Neuronal stem cell (in vitro differentiated cells): ENCODE data around the gene ENG.

Experiments used
- DNase-seq: peaks from one replicate; pipeline ENCODE4 v3.0.0-alpha.2; 2013; ENCODE audit warnings: low spot score
- H2AFZ ChIP-seq: one replicate; pipeline ENCODE4 v1.6.1; 2013; ENCODE audit warnings: mild to moderate bottlenecking, low read length, inconsistent platforms
- H2AK5ac ChIP-seq: 2 replicates; pipeline ENCODE4 v1.6.1; 2013; ENCODE audit warnings: low read depth, mild to moderate bottlenecking, inconsistent platforms, low read length, moderate library complexity, mixed read lengths
- H2BK120ac ChIP-seq: 2 replicates; pipeline ENCODE4 v1.6.1; 2013; ENCODE audit warnings: low read depth, mild to moderate bottlenecking, inconsistent platforms, low read length, moderate library complexity, mixed read lengths
- H2BK12ac ChIP-seq: one replicate; pipeline ENCODE4 v1.6.1; 2013; ENCODE audit warnings: low read length, inconsistent platforms
- H2BK15ac ChIP-seq: 2 replicates; pipeline ENCODE4 v1.6.1; 2013; ENCODE audit warnings: mild to moderate bottlenecking, low read length, inconsistent platforms, mixed read lengths
- H2BK5ac ChIP-seq: one replicate; pipeline ENCODE4 v1.6.1; 2013; ENCODE audit warnings: inconsistent platforms, mild to moderate bottlenecking, low read length, moderate library complexity
- H3K14ac ChIP-seq: one replicate; pipeline ENCODE4 v1.6.1; 2013; ENCODE audit warnings: low read length, inconsistent platforms
- H3K18ac ChIP-seq: 2 replicates; pipeline ENCODE4 v1.6.1; 2013; ENCODE audit warnings: low read length, inconsistent platforms
- H3K23ac ChIP-seq: 2 replicates; pipeline ENCODE4 v1.6.1; 2013; ENCODE audit warnings: low read depth, mild to moderate bottlenecking, mixed read lengths, low read length, inconsistent platforms; ENCODE audit not compliant: poor library complexity
- H3K27ac ChIP-seq: replicated peaks from 3 replicates; pipeline ENCODE4 v1.5.1; 2013; ENCODE audit warnings: low read length, inconsistent platforms
- H3K27me3 ChIP-seq, 3 experiments: 2 replicates each; pipeline ENCODE4 v1.6.1; 2013; ENCODE audit warnings: low read length in 3 of 3, mild to moderate bottlenecking in 2 of 3, inconsistent platforms in 1 of 3, low read depth in 1 of 3, mixed read lengths in 1 of 3, moderate library complexity in 1 of 3; ENCODE audit not compliant: control insufficient read depth in 3 of 3, insufficient read depth in 3 of 3
- H3K36me3 ChIP-seq, 2 donors: replicated peaks in 1 of 2; 2 replicates each; pipeline ENCODE4 v1.6.1; 2013; ENCODE audit warnings: low read length in 2 of 2; ENCODE audit not compliant: control insufficient read depth in 2 of 2, insufficient read depth in 2 of 2
- H3K4ac ChIP-seq: 2 replicates; pipeline ENCODE4 v1.6.1; 2013; ENCODE audit warnings: inconsistent platforms, mild to moderate bottlenecking, low read length, moderate library complexity
- H3K4me1 ChIP-seq, 2 donors: 1 replicate in 1 of 2; 2 replicates in 1 of 2; pipeline ENCODE4 v1.6.1; 2013; ENCODE audit warnings: low read length in 2 of 2, low read depth in 1 of 2; ENCODE audit not compliant: control insufficient read depth in 2 of 2, insufficient read depth in 1 of 2
- H3K4me2 ChIP-seq: one replicate; pipeline ENCODE4 v1.6.1; 2013; ENCODE audit warnings: mild to moderate bottlenecking, low read length, inconsistent platforms; ENCODE audit not compliant: insufficient read depth, poor library complexity, severe bottlenecking
- H3K4me3 ChIP-seq, 2 donors: 2 replicates each; pipeline ENCODE4 v1.5.1; 2013; ENCODE audit warnings: low read length in 2 of 2, mild to moderate bottlenecking in 2 of 2, inconsistent platforms in 1 of 2, moderate library complexity in 1 of 2
- H3K79me1 ChIP-seq: one replicate; pipeline ENCODE4 v1.6.1; 2013; ENCODE audit warnings: low read depth, mild to moderate bottlenecking, inconsistent platforms, low read length, moderate library complexity
- H3K9ac ChIP-seq: one replicate; pipeline ENCODE4 v1.6.1; 2013; ENCODE audit warnings: mild to moderate bottlenecking, low read depth, low read length, inconsistent platforms; ENCODE audit not compliant: poor library complexity
- H3K9me3 ChIP-seq, 2 donors: replicated peaks in 1 of 2; 2 replicates each; pipeline versions ENCODE3 to v1.6.1; 2013; ENCODE audit warnings: low read length in 2 of 2, mild to moderate bottlenecking in 2 of 2, inconsistent platforms in 1 of 2, low read depth in 1 of 2, mixed read lengths in 1 of 2, moderate library complexity in 1 of 2; ENCODE audit not compliant: control insufficient read depth in 2 of 2, insufficient read depth in 1 of 2
- H4K8ac ChIP-seq: one replicate; pipeline ENCODE4 v1.6.1; 2013; ENCODE audit warnings: low read depth, mild to moderate bottlenecking, inconsistent platforms, low read length, moderate library complexity
- H4K91ac ChIP-seq: one replicate; pipeline ENCODE4 v1.6.1; 2013; ENCODE audit warnings: low read length, low read depth, mild to moderate bottlenecking, inconsistent platforms; ENCODE audit not compliant: poor library complexity
- WGBS, 2 donors: extraction: QIAGEN DNeasy Blood & Tissue Kit; methylation state at CpG; one replicate each; pipeline ENCODE4 v1.1.7; 2013; ENCODE audit warnings: missing lambda C conversion rate in 2 of 2, mixed read lengths in 1 of 2; ENCODE audit not compliant: insufficient read length in 2 of 2, insufficient replicate concordance in 1 of 2; ENCODE audit errors: extremely low coverage in 2 of 2; 5-methylcytosine and 5-hydroxymethylcytosine counted together

Gene ENG

DNA sequence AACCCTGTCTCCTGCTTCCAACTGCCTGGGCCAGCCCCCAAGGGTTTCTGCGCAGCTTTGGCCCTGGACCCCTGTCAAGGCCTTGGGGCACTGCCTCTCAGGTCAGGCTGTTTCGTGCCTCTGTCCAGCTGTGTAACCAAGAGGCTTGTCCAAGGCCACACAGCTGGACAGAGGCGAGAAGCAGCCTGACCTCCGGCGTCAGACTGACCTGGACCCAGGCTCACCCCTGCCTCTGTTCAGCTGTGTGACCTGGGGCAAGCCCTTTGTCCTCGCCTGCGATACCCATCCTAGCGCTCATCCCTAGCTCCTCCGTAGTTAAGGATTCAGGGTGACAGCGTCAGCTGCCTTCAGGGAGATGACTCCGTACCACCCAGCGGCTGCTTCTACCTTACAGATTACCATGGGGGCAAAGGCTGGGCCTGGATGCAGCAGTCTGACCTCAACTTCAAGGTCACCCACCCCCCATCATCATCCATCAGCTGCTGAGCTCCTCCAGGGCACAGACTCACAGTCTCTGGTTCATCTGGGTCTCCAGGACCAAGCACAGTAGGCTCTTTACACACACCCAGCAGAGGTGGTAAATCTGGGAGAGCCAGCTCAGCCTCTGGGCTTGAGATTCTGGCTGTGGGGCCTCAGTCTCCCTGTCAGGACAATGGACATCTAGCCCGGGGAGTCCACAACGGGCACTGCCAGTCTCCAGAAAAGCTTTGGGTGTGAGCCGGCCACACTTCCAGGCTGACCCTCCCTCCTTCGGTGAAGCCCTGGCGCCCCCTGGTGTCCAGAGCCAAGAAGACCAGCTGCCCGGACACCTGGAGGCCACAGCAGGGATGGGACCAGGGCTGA lies 15.1 kb upstream of the ENG start:
- H4K91ac ChIP-seq, result no peak overlapping the region
- H3K27me3 ChIP-seq, result peaks cover 0 to 3% (median 0%) of the 10 kb centered on the region in 3 experiments
- peak overlapping the region; percentile 40 for H3K18ac ChIP-seq
- no peak overlapping the region for H2BK120ac ChIP-seq
- peaks cover 0 to 3% of the 10 kb centered on the region in 2 donors for H3K36me3 ChIP-seq
- no peak overlapping the region for H3K4me3 ChIP-seq
- WGBS, 2 donors, result no CpG with 5 or more reads among the region's 18 CpGs
- no peak overlapping the region for H3K14ac ChIP-seq
- peak overlapping the region; percentile 59 for H2AK5ac ChIP-seq
- H4K8ac ChIP-seq, result no peak overlapping the region
- H3K79me1 ChIP-seq, result no peaks in the 10 kb centered on the region
- no peak overlapping the region for H3K23ac ChIP-seq
- peaks cover 0 to 2% of the 10 kb centered on the region in 2 donors for H3K9me3 ChIP-seq
- H2BK12ac ChIP-seq, result no peak overlapping the region
- H3K27ac ChIP-seq, result no peak overlapping the region
- peaks cover 8 to 30% of the 10 kb centered on the region in 2 donors for H3K4me1 ChIP-seq
- H2AFZ ChIP-seq, result no peak overlapping the region
- H3K4me2 ChIP-seq, result no peak overlapping the region
- peak; percentile 83 for DNase-seq
- H3K9ac ChIP-seq, result peak overlapping the region; percentile 9
- peak overlapping the region; percentile 58 for H2BK5ac ChIP-seq
- no peak overlapping the region for H3K4ac ChIP-seq
- H2BK15ac ChIP-seq, result no peak overlapping the region

DNA sequence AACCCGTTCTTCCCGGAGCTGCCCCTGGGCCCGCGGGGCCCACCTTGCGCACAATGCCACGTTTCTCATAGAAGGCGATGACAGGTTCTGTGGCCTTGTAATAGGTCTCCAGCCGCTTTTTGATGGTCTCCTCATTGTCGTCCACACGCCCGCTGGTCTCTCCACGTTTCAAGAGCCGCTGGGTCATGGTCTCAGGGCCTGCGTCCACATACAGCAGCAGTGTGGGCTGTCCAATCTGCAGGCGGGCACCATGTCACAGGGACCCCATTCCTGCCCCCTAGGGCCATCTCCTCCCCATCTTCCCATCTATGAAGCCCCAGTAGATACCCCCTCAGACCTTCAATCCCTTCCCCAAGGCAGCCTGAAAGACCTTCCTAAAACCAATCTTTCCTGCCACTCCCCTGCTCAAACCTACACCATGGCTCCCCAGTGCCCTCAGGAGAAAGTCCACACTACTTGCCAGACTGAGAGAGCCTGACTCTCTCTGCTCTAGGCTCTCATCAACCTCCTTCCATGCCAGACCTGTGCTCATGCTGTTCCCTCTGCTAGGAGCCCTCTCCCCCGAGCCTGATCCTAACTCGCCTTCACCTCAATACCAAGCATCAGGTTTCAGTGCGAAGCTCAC lies 13.9 kb upstream of the ENG start:
- Histone ChIP-seq H2AK5ac (no peak overlapping the region), H2BK12ac (no peak overlapping the region), H3K79me1 (no peaks in the 10 kb centered on the region), H4K8ac (no peak overlapping the region), H3K23ac (no peak overlapping the region), H3K4me1 (peaks cover 6 to 20% of the 10 kb centered on the region in 2 donors), H2BK120ac (no peak overlapping the region), H2BK15ac (no peak overlapping the region), H3K36me3 (peaks cover 0 to 3% of the 10 kb centered on the region in 2 donors), H3K18ac (no peak overlapping the region), H3K14ac (no peak overlapping the region), H3K4me2 (no peak overlapping the region), H3K9ac (no peak overlapping the region), H2AFZ (no peak overlapping the region), H4K91ac (no peak overlapping the region), H3K27me3 (peaks cover 0 to 3% (median 0%) of the 10 kb centered on the region in 3 experiments), H3K4ac (no peak overlapping the region), H2BK5ac (peak overlapping the region; percentile 19), H3K27ac (no peak overlapping the region), H3K9me3 (peaks cover 0 to 2% of the 10 kb centered on the region in 2 donors), H3K4me3 (no peak overlapping the region)
- WGBS, 2 donors, result no CpG with 5 or more reads among the region's 18 CpGs
- no peak for DNase-seq

DNA sequence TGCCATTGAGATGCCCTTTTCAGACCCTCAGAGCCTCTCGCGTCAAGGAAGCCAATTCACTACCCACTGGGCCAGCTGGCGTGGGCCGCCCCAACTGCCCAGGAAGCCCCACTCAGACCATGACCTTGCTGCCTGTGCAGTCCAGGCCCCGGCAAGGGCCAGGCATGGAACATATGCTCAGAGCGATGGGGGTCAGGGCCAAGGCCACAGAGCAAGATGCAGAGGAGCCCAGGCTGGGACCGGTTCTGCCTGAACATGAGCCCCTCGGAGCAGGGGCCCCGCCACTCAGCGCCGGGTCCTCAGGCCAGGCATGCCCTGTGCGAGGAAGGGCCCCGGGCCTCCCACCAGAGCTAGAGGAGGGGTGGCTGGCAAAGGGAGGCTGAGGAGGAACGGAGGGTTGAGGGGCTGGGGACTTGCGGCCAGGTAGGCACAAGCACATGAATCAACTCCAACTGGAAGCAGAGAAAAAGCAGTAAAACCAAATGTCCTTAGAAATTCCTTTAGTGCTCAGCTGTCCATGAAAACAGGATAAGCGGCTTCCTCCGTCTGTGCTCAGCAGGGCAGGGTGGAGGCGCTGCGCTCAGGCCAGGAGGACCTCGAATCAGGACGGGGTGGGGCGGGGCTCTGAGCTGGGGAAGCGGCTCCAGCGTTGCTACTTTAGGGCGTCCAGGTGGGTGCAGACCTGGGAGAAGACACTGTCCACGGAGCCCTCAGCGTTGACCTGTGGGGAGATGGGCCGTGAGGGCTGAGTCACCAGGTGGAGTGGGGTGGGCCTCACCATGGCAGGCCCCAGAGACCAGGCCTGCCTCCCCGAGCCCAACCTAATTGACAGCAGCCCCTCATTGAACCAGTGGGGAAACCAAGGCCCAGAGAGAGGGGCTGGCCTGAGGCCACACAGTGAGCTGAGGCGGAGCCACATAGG lies 13.2 kb upstream of the ENG start:
- H4K91ac ChIP-seq, result no peak overlapping the region
- H3K9me3 ChIP-seq, result peaks cover 0 to 2% of the 10 kb centered on the region in 2 donors
- no CpG with 5 or more reads among the region's 30 CpGs for WGBS, 2 donors
- H2AK5ac ChIP-seq, result no peak overlapping the region
- no peak overlapping the region for H3K4me2 ChIP-seq
- no peak for DNase-seq
- H3K36me3 ChIP-seq, result peaks cover 0 to 3% of the 10 kb centered on the region in 2 donors
- H2BK12ac ChIP-seq, result no peak overlapping the region
- H3K4ac ChIP-seq, result no peak overlapping the region
- H2BK15ac ChIP-seq, result no peak overlapping the region
- peaks cover 0 to 3% (median 0%) of the 10 kb centered on the region in 3 experiments for H3K27me3 ChIP-seq
- no peak overlapping the region for H3K18ac ChIP-seq
- H3K14ac ChIP-seq, result no peak overlapping the region
- no peaks in the 10 kb centered on the region for H3K79me1 ChIP-seq
- H3K23ac ChIP-seq, result peak overlapping the region; percentile 36
- no peak overlapping the region for H2BK120ac ChIP-seq
- H3K4me1 ChIP-seq, result peaks cover 5 to 12% of the 10 kb centered on the region in 2 donors
- peak overlapping the region; percentile 19 for H2BK5ac ChIP-seq
- peak overlapping the region in 1 of 2 donors; percentile 26 for H3K4me3 ChIP-seq
- H4K8ac ChIP-seq, result no peak overlapping the region
- H2AFZ ChIP-seq, result no peak overlapping the region
- peak overlapping the region; percentile 64 for H3K9ac ChIP-seq
- H3K27ac ChIP-seq, result no peak overlapping the region
